GM13977 (cell line): ENCODE results near the gene UFD1.

Experiments used
- DNase-seq: peaks from one replicate; pipeline ENCODE4 v3.0.0; 2012; ENCODE audit warnings: low spot score
- in situ Hi-C: fragments of 300-500 bp; cut with MboI; formaldehyde crosslinking; loops from one replicate; pipeline ENCODE4 v1.12.0; 2022; ENCODE audit warnings: low sequenced_read_pairs, low pct_unique_long_range_greater_than_20kb, mixed read lengths, inconsistent platforms; ENCODE audit not compliant: unreplicated experiment
- TF ChIP-seq, protein P1 (sequence below): IDR thresholded peaks from 2 replicates; pipeline ENCODE4 v1.5.1; 2012; ENCODE audit warnings: mild to moderate bottlenecking, control low read depth; ENCODE audit not compliant: insufficient read depth; ENCODE audit errors: extremely low read depth, missing control alignments

UFD1 gene

DNA sequence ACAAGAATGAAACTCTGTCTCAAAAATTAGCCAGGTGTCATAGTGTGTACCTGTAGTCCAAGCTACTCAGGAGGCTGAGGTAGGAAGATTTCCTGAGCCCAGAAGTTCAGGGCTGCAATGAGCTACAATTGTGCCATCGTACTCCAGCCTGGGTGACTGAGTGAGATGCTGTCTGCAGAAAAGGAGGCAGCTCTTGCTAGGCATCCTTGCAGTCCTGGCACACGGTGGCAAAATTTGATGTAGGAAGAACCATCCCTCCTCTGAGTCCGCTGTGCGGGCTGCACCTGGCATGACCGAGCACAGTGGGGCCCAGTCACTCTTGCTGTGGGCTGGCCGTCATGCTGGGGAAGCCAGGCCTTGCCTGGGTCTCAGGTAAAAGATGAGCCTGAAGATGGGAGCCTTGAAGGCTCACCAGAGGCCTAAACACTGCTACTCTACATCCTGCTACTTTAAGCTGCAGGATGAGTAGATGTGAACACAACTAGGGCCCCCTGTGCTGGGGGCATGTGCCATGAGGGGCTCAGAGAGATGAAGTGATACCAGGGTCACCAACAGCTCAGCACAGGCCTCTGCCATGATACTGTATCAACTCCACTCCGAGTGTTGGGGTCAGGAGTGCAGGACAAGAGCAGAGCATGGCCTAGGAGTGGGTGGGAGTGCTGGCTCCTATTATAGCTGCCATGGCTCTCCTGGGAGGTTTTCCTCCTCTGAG lies 19.3 kb upstream of the UFD1 start:
- TF ChIP-seq, protein P1, sequence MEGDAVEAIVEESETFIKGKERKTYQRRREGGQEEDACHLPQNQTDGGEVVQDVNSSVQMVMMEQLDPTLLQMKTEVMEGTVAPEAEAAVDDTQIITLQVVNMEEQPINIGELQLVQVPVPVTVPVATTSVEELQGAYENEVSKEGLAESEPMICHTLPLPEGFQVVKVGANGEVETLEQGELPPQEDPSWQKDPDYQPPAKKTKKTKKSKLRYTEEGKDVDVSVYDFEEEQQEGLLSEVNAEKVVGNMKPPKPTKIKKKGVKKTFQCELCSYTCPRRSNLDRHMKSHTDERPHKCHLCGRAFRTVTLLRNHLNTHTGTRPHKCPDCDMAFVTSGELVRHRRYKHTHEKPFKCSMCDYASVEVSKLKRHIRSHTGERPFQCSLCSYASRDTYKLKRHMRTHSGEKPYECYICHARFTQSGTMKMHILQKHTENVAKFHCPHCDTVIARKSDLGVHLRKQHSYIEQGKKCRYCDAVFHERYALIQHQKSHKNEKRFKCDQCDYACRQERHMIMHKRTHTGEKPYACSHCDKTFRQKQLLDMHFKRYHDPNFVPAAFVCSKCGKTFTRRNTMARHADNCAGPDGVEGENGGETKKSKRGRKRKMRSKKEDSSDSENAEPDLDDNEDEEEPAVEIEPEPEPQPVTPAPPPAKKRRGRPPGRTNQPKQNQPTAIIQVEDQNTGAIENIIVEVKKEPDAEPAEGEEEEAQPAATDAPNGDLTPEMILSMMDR = no peak
- no peak for DNase-seq
- in situ Hi-C loops = no loop called here

DNA sequence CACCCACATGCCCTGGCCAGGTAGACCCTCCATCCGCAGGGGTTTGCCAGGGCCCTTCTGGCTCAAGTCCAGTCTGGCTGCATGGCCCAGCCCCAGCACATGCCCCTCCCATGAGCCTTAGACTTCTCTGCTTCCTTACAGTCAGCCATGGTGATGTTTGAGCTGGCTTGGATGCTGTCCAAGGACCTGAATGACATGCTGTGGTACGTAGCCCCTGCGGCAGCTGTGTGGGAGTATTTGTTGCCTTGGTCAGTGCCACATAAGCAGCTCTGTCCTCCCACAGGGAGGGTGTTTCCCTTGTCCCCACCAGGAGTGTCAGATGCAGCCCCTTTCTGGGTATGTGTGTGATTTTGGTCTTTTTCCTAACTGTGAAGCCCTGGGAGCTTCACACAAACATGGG lies 18.3 kb upstream of the UFD1 start:
- TF ChIP-seq, protein P1 = no peak
- no peak for DNase-seq
- in situ Hi-C loops = no loop called here

- TF ChIP-seq, protein P1 = no peak
- no peak for DNase-seq
- in situ Hi-C loops = no loop called here
Measured at GRCh38 chr22:19496324-19496630, 17.3 kb upstream of the UFD1 start.

GRCh38 chr22:19495562-19496323 lies 16.8 kb upstream of the UFD1 start:
- TF ChIP-seq, protein P1 = peak; percentile 8
- no peak for DNase-seq
- in situ Hi-C loops = no loop called here

DNA sequence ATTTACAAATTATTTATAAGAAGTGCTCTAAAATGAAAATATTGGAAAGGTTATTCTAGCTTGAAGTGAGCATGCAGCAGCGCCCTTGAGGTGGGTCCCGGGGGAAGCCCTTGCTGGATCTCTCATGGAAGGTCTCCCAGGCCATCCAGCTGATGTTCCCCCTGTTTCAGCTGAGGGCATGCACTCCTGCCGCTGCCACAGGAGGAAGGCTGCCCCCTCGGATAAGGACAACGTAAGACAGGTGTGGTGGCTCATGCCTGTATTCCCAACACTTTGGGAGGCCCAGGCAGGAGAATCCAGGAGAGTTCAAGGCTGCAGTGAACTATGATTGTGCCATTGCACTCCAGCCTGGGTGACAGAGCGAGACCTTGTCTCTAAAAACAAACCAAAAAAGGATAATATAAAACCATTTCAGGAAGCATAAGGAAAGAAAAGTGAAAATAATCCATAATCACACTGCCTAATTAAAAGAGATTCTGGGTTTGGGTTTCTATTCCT lies 15.7 kb upstream of the UFD1 start:
- TF ChIP-seq, protein P1 = no peak
- no peak for DNase-seq
- in situ Hi-C loops = no loop called here

DNA sequence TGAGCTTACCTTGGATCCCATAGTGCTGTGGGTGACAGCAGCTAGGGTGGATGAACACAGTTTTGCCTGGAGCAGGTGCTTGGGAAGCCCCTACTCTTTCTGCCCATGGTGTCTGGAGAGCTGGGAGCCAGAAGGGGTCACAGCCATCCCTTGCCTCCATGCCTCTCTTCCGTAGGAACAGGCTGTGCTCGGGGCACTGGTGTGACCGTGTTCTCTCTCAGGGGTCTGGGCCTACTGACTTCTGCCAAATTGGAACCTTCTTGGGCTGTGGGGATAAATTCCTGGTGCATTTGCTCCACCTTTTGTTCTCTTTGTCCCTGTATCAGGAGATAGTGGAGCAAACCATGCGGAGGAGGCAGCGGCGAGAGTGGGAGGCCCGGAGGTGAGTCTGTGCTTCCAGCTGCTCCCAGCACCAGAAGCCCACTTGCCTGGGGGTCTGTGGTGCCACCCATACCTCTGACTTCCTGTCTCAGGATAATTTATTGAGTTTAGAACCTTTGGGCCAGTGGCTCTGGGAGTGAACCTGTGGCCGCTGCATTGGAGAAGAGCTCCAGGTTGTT lies 15.1 kb upstream of the UFD1 start:
- TF ChIP-seq, protein P1 = no peak

More for the DNA sequence above, 15.1 kb upstream of the UFD1 start:
- in situ Hi-C loops = no loop called here
- DNase-seq = no peak
